Caco-2 (cell line): Measurements from ENCODE around the gene CEP19. TPM values are rescaled to one million over a fixed set of nuclear protein-coding genes. Genes with fewer than 3 reads are reported as not detected.

ENCODE experiments used
- BruUV-seq: library from RNA; stranded (reverse); fragments of 400-500 nt; replicated peaks from 2 replicates; lab custom pipeline; 2021; lab: Mats Ljungman, UMichigan
- CTCF ChIA-PET: fragments of 300-600 bp; sonication (Branson Sonifier 250); formaldehyde crosslinking; loops from one replicate; lab custom pipeline; 2022; ENCODE audit warnings: antibody characterized with exemption; lab: Charles Lee
- POLR2A ChIA-PET: fragments of 300-600 bp; sonication (Branson Sonifier 250); formaldehyde crosslinking; loops from one replicate; lab custom pipeline; 2022; ENCODE audit warnings: antibody characterized with exemption; lab: Charles Lee
- DNase-seq, 2 experiments: peaks; one replicate each; pipeline versions ENCODE4 v3.0.0 to v3.0.0-alpha.2; 2020 to 2022
- H3K27me3 ChIP-seq: replicated peaks from 2 replicates; pipeline ENCODE4 v1.6.0; 2011; ENCODE audit warnings: low read length; ENCODE audit not compliant: control insufficient read depth, insufficient read depth
- H3K36me3 ChIP-seq: 2 replicates; pipeline ENCODE4 v1.5.1; 2011; ENCODE audit warnings: low read length; ENCODE audit not compliant: control insufficient read depth, insufficient read depth
- H3K4me1 ChIP-seq: fragments of 250-450 bp; sonication (Bioruptor Pico); 2 replicates; pipeline ENCODE4 v1.5.1; 2020; ENCODE audit warnings: mild to moderate bottlenecking
- H3K4me3 ChIP-seq: 2 replicates; pipeline ENCODE4 v1.5.1; 2011; ENCODE audit warnings: low read depth, mild to moderate bottlenecking, control low read depth, low read length
- H3K9me3 ChIP-seq: fragments of 250-450 bp; sonication (Bioruptor Pico); 2 replicates; pipeline ENCODE4 v1.5.1; 2020; ENCODE audit warnings: mild to moderate bottlenecking, moderate library complexity
- H3K27ac Mint-ChIP-seq: one replicate; pipeline ENCODE4 v1.8.0; 2022; ENCODE audit warnings: mixed read lengths; ENCODE audit not compliant: unreplicated experiment
- H3K27me3 Mint-ChIP-seq: one replicate; pipeline ENCODE4 v1.8.0; 2022; ENCODE audit warnings: mixed read lengths; ENCODE audit not compliant: insufficient read depth, unreplicated experiment
- H3K36me3 Mint-ChIP-seq: one replicate; pipeline ENCODE4 v1.8.0; 2022; ENCODE audit warnings: mild to moderate bottlenecking, mixed read lengths; ENCODE audit not compliant: insufficient read depth, unreplicated experiment
- H3K4me1 Mint-ChIP-seq: one replicate; pipeline ENCODE4 v1.8.0; 2022; ENCODE audit warnings: low read depth, mixed read lengths; ENCODE audit not compliant: unreplicated experiment
- H3K4me3 Mint-ChIP-seq: one replicate; pipeline ENCODE4 v1.8.0; 2022; ENCODE audit warnings: mild to moderate bottlenecking, moderate library complexity, mixed read lengths; ENCODE audit not compliant: unreplicated experiment
- H3K9me3 Mint-ChIP-seq: one replicate; pipeline ENCODE4 v1.8.0; 2022; ENCODE audit warnings: mixed read lengths; ENCODE audit not compliant: unreplicated experiment
- intact Hi-C: fragments of 100-400 bp; cut with micrococcal nuclease; formaldehyde crosslinking; loops from one replicate; pipeline ENCODE4 v1.10.0; 2022; ENCODE audit not compliant: unreplicated experiment
- total RNA-seq: library from RNA; stranded (reverse); gene quantifications from 2 replicates; pipeline ENCODE4 v1.2.3, GENCODE V29; 2022
- TF ChIP-seq, protein P1 (sequence below), 2 experiments: fragments of 200-600 bp in 1 of 2; IDR thresholded peaks; 1 replicate in 1 of 2; 2 replicates in 1 of 2; pipeline versions ENCODE4 v1.5.1 to v1.8.0; 2011 to 2022; ENCODE audit warnings: antibody characterized with exemption in 1 of 2, control low read depth in 1 of 2, inconsistent platforms in 1 of 2, low read depth in 1 of 2, low read length in 1 of 2, mild to moderate bottlenecking in 1 of 2, moderate library complexity in 1 of 2; ENCODE audit not compliant: insufficient read depth in 1 of 2, severe bottlenecking in 1 of 2, unreplicated experiment in 1 of 2

Gene CEP19
- total RNA-seq, 1 experiment from 2014 or later: 1.7 TPM

DNA sequence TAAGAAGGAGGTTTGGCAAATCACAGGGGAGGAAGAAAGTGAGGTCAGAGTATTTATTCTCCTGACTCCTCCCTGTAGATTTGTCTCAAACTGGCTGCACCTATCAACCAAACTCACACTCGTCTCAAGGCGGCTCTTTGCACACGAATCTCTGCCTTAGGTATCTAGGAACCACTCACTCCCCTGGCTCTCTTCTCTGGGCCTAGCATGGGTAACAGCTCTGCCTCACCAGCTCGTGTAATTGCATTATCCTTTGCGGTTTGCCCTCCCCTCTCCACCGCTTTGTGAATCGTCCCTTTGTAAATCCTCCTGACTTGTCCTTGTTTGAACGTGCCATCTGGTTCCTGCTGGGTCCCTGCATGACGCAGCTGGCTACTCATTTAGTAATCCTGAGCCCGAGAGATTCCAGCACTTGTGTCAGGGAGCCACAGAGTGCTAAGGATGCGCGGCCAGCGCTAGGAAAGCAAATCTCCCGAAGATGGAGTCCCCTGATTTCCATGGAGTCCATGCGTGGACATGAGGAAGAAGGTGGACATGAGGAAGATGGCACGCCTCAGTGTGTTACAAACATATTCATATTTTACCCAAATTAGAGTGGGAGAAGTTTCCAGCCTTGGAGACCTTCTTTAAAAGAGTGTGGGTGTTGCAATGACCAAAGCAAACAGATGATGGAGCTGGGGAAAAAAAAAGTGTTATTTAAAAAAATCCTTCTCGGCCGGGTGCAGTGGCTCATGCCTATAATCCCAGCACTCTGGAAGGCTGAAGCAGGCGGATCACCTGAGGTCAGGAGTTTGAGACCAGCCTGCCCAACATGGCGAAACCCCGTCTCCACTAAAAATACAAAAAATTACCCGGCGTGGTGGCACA is 45.8 kb downstream of the CEP19 start:
- no TSS peak for BruUV-seq
- Mint-ChIP-seq H3K36me3 (no peaks in the 10 kb centered on the region), H3K4me1 (peaks cover 6% of the 10 kb centered on the region), H3K9me3 (no peaks in the 10 kb centered on the region), H3K27ac (no peak overlapping the region), H3K27me3 (no peaks in the 10 kb centered on the region), H3K4me3 (no peak overlapping the region)
- no peaks in the 10 kb centered on the region for H3K36me3 ChIP-seq
- no peak for DNase-seq
- H3K4me3 ChIP-seq: no peak overlapping the region
- H3K27me3 ChIP-seq: no peaks in the 10 kb centered on the region
- TF ChIP-seq, protein P1, sequence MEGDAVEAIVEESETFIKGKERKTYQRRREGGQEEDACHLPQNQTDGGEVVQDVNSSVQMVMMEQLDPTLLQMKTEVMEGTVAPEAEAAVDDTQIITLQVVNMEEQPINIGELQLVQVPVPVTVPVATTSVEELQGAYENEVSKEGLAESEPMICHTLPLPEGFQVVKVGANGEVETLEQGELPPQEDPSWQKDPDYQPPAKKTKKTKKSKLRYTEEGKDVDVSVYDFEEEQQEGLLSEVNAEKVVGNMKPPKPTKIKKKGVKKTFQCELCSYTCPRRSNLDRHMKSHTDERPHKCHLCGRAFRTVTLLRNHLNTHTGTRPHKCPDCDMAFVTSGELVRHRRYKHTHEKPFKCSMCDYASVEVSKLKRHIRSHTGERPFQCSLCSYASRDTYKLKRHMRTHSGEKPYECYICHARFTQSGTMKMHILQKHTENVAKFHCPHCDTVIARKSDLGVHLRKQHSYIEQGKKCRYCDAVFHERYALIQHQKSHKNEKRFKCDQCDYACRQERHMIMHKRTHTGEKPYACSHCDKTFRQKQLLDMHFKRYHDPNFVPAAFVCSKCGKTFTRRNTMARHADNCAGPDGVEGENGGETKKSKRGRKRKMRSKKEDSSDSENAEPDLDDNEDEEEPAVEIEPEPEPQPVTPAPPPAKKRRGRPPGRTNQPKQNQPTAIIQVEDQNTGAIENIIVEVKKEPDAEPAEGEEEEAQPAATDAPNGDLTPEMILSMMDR (IDR thresholded peaks at IDR 0.05; ENCODE audit: insufficient read depth in 1 of 2, low read depth in 1 of 2, low read length in 1 of 2, severe bottlenecking in 1 of 2, unreplicated experiment in 1 of 2): no peak
- ChIA-PET CTCF (no interaction called here), POLR2A (no interaction called here)
- no peaks in the 10 kb centered on the region for H3K4me1 ChIP-seq
- intact Hi-C loops: no loop called here
- no peaks in the 10 kb centered on the region for H3K9me3 ChIP-seq

DNA sequence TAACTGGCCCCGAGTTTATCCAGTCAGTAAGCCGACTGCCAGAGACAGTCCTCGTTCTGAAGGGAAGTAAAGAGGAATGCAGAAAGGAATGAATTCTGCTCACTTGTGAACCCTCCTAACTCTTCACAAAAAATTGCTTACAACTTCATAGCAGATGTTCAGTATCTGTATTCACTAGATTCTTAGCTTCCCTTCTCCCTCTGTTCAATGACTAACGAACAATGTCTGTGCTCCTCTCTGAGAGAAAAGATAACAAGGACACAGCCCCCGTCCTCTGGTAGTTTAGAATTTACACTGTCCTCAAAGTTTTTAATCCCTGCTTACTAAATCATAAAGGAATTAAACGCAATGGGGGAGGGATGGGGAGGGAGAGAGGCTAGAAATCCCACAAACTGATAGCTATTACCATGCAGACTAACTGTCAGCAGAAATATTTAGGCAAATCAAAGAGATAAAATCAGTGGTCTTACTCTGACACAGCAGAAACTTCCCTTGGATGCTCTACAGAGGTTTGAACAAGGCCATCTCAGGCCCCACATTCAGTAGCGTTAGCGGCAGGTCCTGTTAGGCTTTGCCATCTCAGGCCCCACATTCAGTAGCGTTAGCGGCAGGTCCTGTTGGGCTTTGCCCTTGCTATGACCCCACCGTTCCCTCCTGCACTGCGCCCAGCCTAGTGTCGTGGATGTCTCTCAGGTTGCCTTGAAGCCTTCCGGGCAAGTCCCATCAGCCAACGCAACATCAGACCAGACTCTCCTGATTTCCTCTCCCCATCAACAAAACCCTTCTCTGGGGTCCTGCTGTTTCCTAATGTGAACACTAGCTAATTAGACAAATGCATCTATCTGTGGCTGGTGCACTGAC is 49.1 kb downstream of the CEP19 start:
- no peaks in the 10 kb centered on the region for H3K27me3 Mint-ChIP-seq
- Histone ChIP-seq H3K27me3 (no peaks in the 10 kb centered on the region), H3K36me3 (no peaks in the 10 kb centered on the region), H3K4me3 (no peak overlapping the region), H3K4me1 (no peaks in the 10 kb centered on the region), H3K9me3 (no peaks in the 10 kb centered on the region)
- intact Hi-C loops: no loop called here
- H3K36me3 Mint-ChIP-seq: no peaks in the 10 kb centered on the region
- H3K27ac Mint-ChIP-seq: no peak overlapping the region
- no peak overlapping the region for H3K4me3 Mint-ChIP-seq
- TF ChIP-seq, protein P1 (IDR thresholded peaks at IDR 0.05; ENCODE audit: insufficient read depth in 1 of 2, low read depth in 1 of 2, low read length in 1 of 2, severe bottlenecking in 1 of 2, unreplicated experiment in 1 of 2): no peak
- BruUV-seq: no TSS peak
- H3K9me3 Mint-ChIP-seq: no peaks in the 10 kb centered on the region
- DNase-seq: no peak
- peaks cover 6% of the 10 kb centered on the region for H3K4me1 Mint-ChIP-seq
- ChIA-PET CTCF (no interaction called here), POLR2A (no interaction called here)

DNA sequence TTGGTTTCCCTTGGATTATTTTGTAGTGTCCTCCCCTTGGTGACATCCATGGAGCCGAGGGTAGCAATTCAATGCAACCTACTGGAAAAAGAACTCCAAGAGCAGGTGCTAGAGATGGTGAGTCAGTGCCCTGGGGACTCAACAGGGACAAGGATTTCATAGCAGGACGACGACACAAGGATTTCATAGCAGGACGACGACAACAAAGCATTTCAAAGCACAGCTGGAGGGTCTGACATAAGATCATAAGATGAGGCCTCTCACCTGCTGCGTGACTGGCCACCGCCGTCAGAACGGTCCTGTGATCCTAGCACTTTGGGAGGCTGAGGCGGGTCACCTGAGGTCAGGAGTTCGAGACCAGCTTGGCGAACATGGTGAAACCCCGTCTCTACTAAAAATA is 50.0 kb downstream of the CEP19 start:
- TF ChIP-seq, protein P1 (IDR thresholded peaks at IDR 0.05; ENCODE audit: insufficient read depth in 1 of 2, low read depth in 1 of 2, low read length in 1 of 2, severe bottlenecking in 1 of 2, unreplicated experiment in 1 of 2): no peak
- H3K4me1 Mint-ChIP-seq: peaks cover 6% of the 10 kb centered on the region
- DNase-seq: no peak
- no peaks in the 10 kb centered on the region for H3K27me3 ChIP-seq
- CTCF ChIA-PET: no interaction called here
- H3K4me1 ChIP-seq: no peaks in the 10 kb centered on the region
- BruUV-seq: no TSS peak
- no peaks in the 10 kb centered on the region for H3K9me3 Mint-ChIP-seq
- no peak overlapping the region for H3K4me3 Mint-ChIP-seq
- no peak overlapping the region for H3K4me3 ChIP-seq
- no peaks in the 10 kb centered on the region for H3K36me3 ChIP-seq
- no peak overlapping the region for H3K27ac Mint-ChIP-seq
- H3K9me3 ChIP-seq: no peaks in the 10 kb centered on the region
- H3K27me3 Mint-ChIP-seq: no peaks in the 10 kb centered on the region
- POLR2A ChIA-PET: no interaction called here
- intact Hi-C loops: no loop called here
- H3K36me3 Mint-ChIP-seq: no peaks in the 10 kb centered on the region
